NCI-H82 treated with DMSO at 0.1 percent for 48 hours (cell line): ENCODE results near the gene ZC2HC1B.
"Not testable (repeated sequence)": the region's sequence is repeated elsewhere in the genome, so short reads cannot be mapped to it uniquely, and the experiment has no call there.

Experiments
- DNase-seq: peaks from one replicate; lab custom pipeline; 2025; ENCODE audit not compliant: unreplicated experiment; lab: John Stamatoyannopoulos, UW

The ZC2HC1B gene, protein sequence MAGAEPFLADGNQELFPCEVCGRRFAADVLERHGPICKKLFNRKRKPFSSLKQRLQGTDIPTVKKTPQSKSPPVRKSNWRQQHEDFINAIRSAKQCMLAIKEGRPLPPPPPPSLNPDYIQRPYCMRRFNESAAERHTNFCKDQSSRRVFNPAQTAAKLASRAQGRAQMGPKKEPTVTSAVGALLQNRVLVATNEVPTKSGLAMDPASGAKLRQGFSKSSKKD

DNA sequence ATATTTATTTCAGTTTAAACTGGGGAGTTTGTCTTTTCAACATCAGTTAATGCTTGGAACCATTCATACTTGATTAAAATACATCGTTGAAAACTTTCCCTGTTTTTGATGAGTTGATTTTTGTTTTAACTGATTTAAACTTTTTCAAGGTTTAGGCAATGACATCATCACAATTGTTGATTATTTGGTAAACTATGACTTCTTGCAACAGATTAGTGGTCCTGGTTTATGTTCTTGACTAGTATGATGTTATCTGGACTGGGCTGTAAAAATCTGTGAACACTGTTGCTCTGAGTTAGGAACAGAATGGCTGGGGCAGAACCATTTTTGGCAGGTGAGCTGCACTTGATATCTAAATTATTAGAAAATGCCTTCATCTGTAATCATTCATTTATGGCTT lies at the start of gene ZC2HC1B:
TSS of gene ZC2HC1B (plus strand) at position 241 of the 400 bp plus-strand sequence. CDS start at position 307, 66 bp downstream.
- DNase-seq, result no peak

DNA sequence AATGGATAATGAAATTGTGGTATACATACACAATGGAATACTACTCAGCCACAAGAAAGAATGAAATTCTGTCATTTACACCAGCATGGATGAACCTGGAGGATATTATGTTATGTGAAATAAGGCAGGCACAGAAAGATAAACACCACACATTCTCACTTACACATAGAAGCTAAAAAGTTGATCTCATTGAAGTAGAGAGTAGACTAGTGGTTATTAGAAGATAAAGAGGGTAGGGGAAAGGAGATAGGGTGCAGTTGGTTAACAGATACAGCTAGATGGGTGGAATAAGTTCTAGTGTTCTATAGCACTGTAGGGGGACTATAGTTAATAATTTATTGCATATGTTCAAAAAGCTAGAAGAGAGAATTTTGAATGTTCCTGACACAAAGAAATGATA lies 46.7 kb upstream of the ZC2HC1B start:
- DNase-seq, result no peak

DNA sequence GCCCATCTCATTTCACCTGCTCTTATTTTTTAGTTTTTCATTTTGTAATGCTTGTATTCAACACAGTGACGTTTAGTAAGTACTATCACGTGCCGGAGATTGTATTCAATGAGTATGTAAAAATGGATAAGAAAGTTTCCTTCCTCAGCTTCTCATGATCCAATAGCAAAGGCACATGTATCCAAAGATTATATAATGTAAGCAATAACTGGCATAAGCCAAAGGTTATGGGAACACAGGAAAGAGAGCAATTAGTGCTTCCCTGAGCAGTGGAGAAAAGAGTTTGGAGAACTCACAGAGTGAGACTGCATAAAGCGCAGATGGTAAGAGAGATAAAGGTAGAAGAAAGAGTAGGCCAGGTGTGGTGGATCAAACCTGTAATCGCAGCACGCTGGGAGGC lies 42.9 kb upstream of the ZC2HC1B start:
- no peak for DNase-seq

DNA sequence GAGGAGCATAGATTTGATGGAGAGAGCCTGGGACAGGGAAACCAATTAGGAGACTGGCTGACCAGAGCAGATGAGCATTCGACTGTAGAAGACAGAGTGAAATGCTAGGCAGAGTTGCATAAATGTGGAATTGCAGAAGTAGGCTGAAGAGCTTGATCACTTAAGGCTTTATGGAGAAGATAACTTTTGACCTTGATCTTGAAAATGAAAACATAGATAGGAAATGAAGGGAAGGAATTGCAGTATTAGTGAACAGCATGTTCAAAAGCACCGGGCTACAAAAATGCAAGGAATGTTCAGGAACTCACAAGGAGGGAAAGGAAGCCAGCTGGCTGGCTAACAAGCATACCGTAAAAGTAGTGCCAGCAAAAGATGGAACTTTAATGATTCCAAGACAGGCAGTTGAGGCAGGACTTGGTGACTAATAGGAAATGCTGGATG lies 41.7 kb upstream of the ZC2HC1B start:
- no peak for DNase-seq

DNA sequence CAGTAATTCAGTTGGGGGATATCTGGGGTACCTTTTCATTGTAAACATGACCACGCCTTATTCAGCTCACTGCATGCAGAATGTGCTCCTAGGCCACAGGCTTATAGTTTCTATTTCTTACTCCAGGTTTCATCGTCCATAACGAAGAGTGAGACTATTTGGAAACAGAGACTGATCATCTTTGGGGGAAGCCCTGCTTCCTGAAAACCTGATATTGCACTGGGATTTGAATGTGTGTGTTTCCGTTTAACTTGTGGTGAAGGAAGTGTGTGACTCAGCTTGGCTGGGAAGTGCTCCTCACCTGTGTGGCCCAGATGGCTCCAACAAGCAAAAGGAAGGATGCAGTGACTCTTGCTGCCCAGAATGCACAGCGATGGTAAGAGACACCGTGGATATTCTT lies 40.7 kb upstream of the ZC2HC1B start:
- no peak for DNase-seq

DNA sequence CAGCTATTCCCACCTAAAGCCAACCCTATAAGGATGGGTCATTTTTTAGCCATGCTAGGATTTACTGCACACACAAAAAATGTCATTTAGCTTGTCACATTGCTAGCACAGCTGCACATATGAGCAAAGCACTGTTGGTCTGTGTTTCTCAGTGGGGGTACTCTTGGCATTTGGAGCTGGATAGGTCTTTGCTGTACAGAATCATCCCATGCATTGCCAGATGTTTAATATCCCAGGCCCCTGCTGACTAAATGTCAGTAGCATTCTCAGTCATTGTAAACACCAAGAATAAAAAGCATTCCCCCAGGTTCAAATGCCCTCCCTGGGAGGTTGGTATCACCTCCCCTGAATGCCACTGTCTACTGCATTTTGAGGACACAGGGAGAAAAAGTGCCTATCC lies 35.7 kb upstream of the ZC2HC1B start:
- no peak for DNase-seq

DNA sequence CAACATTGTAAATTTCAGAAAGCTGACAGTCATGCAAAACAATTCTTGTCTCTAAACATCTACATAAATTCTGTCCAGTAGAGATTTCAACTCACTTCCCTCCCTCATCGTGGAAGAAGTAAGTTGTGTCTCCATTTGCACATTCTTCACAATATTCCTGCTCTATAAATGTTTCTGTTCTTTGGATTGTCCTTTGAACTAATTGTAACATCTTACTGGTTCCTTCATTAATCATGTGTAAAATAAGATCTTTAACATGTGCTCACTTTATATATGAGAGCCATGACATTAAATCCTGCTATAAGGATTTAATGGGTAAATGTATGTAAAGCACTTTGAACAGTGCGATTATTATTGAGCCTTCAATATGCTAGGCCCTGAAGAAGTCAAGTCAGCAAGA lies 28.1 kb upstream of the ZC2HC1B start:
- no peak for DNase-seq

DNA sequence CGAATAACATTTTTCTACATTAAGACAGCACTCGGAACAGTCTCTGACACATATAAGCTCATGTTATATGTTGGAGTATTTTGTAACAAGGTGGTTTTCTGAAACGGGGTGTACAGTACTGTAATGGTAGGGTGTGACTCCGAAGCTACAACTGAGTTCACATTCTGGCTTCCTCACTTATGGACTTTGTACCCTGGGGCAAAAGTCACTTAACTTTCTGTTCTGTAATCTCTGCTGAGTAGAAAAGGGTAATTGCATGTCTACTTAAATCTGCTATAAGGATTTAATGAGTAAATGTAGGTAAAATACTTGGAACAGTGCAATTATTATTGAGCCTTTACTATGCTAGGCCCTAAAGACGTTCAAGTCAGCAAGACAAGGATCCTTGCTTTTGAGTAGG lies 25.9 kb upstream of the ZC2HC1B start:
- DNase-seq, result no peak

DNA sequence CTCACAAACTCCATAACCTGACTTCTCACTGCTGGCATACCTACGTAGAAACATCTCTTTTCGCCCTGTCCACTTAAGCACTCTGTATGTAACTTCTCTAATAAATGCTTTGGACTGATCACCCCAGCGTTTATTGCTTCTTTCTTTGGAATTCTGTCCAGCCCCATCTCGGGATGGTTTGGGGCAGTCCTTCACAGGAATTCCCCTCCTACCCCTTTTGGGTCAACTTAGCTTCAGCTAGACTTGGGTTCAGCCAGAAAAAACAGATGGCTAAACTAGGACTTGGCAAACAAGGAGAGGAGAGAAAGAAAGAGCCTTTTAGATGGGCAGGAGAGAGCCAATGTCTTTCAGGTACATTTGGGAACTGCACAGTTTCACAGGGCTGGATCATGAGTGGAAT lies 25.1 kb upstream of the ZC2HC1B start:
- DNase-seq, result no peak

DNA sequence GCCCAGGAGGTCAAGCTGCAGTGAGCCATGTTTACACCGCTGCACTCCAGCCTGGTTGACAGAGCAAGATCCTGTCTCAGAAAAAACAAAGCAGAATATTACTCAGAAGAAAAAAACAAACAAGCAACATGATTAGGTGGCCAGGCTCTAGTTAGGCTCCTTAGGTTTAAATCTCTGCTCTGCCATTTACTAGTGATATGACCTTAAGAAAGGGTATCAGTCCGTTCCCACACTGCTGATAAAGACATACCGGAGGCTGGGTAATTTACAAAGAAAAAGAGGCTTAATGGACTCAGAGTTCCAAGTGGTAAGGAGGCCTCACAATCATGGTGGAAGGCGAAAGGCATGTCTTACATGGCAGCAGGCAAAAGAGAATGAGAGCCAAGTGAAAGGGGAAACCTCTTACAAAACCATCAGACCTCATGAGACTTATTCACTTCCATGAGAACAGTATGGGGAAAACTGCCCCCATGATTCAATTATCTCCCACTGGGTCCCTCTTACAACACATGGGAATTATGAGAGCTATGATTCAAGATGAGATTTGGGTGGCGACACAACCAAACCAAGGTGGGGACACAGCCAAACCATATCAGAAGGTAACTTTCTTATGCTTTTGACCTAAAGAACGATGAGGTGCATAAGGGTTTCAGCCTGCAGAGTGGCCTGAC lies 23.5 kb upstream of the ZC2HC1B start:
- no peak for DNase-seq

DNA sequence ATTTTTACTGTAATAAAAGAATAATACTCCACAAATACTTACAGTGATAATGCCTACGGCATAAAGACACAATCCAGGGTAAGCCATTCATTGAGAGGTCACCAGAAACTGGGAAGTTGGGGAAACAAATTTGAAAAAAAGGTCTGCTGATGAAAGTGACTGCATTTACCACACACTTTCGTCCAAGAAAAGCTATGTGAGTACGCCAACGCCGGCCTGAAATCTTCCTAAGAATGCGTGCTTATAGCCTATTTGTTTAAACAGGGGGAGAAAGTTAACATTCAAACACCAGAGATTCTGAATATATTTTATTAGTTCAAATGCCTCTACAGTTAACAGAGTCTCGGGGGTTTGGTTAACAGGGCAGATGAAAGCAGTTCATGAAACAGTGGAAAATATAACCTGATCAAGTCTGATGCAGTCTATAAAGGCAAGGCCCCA lies 21.8 kb upstream of the ZC2HC1B start:
- DNase-seq, result no peak

DNA sequence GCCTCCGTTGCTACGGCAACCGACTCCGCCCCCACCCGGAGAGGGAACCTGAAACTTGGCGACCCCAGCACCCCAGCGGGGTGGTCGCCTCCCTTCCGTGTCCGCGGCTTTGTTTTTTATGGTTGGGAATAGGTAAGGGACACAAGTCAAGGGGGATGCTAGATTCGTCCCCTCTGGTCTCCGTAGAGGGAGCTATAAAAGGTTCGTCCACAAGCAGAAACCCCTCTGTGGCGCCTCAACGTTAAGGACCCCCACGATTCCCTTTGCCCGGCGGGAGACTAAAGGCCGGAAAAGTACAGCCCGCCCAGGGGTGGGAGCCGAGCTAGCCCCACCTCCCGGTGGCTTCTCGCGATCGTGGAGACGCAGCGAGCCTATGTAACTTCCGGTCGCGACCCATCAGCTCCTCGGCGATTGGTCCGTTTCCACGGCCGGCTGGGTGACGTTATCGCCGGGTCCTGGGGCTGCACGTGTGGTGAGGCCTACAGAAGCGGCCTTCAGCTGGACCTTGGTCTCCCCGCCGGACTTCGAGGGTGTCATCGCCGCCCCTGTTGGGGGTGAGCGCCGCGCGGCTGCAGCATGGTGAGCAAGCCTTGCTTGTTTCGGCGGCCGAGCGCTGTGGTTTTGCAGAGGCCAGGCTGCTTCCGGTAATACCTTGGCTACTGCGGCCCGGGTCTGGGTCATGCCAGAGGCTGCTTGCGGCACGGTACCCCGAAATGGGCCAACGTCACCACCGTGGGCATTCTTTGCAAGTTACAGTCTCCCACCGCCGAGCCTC lies 21.2 kb upstream of the ZC2HC1B start, which contains the start of gene LTV1:
TSS of gene LTV1 (plus strand) at position 437 of the 775 bp plus-strand sequence. CDS start at position 577, 140 bp downstream.
- peak; percentile 93 for DNase-seq

DNA sequence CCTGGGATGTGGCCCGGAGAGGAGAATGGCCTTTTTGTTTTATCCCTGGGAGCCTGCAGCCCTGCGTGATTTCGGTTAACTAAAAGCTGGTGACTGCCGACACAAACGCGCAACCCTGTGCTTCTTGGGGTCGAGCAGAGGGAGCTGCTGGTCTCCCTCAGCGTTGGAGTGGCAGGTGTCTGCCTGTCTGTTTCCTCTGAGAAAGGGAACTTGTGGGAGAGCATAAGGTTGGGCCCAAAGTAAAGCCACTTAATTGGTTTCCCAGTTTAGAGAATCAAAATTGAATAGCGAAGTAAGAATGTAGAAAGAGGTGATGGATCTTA lies 20.6 kb upstream of the ZC2HC1B start:
- DNase-seq, result no peak

DNA sequence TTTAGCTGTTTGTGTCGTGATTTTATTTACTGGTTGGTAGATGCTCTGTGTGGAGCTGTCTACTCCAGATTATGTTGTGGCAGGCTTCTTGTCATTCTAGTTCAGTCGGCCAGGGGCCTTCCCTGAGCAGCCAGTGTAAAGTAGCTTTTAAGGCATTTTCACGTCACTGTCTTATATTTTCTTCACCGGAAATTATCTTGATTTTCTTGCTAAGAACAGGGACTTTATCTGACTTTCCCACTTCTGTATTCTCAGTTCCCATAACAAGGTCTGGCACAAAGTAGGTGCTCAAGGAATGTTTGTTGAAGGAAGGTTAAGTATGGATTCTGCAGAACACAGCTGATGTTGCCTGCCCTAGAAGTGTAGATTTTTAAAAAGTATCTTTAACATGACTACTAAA lies 20.3 kb upstream of the ZC2HC1B start:
- DNase-seq, result no peak

DNA sequence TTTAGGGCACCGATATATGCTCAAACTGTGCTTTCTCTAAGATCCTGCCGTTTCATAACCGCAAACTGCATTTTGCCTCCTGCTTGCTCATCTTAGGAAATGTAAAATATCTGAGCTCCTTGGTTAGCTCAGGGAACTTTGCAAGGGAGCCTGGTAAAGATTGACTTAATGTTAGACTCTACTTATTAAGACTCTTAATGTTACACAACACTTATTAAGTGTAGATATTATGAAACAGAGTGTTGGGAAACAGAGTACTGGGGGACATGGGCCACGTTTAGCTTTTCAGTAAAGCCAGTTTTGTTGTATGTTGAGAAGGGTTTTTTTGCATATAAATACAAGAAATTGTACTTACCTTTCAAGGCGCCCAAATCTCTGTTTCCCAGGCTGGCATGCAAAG lies 19.2 kb upstream of the ZC2HC1B start:
- DNase-seq, result no peak

DNA sequence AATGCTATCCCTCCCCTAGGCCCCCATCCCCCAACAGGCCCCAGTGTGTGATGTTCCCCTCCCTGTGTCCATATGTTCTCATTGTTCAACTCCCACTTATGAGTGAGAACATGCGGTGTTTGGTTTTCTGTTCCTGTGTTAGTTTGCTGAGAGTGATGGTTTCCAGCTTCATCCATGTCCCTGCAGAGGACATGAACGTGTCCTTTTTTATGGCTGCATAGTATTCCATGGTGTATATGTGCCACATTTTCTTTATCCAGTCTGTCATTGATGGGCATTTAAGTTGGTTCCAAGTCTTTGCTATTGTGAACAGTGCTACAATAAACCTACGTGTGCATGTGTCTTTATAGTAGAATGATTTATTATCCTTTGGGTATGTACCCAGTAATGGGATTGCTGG lies 12.6 kb upstream of the ZC2HC1B start:
- not testable (repeated sequence) for DNase-seq

DNA sequence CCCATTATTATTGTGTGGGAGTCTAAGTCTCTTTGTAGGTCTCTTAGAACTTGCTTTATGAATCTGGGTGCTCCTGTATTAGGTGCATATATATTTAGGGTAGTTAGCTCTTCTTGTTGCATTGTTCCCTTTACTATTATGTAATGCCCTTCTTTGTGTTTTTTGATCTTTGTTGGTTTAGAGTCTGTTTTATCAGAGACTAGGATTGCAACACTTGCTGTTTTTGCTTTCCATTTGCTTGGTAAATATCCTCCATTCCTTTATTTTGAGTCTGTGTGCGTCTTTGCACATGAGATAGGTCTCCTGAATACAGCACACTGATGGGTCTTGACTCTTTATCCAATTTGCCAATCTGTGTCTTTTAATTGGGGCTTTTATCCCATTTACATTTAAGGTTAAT lies 9.2 kb upstream of the ZC2HC1B start:
- DNase-seq, result not testable (repeated sequence)

DNA sequence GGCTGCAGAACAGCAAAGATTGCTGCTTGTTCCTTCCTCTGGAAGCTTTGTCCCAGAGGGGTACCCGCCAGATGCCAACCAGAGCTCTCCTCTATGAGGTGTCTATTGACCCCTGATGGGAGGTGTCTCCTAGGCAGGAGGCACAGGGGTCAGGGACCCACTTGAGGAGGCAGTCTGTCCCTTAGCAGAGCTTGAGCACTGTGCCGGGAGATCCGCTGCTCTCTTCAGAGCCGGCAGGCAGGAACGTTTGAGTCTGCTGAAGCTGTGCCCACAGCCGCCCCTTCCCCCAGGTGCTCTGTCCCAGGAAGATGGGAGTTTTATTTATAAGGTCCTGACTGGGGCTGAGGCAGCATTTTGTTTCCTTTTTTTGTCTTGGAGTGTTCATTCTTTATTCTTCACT lies 7.5 kb upstream of the ZC2HC1B start:
- DNase-seq, result not testable (repeated sequence)

DNA sequence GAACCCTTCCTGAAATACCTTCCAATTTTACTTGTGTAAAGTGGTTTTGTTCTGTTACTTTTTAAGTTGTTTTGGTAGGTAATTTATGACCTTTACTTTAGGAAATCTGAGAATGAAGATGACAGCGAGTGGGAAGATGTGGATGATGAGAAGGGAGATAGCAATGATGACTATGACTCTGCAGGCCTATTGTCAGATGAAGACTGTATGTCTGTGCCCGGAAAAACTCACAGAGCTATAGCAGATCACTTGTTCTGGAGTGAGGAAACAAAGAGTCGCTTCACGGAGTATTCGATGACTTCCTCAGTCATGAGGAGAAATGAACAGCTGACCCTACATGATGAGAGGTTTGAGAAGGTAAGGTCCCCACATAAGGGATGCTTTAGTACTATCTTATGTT lies 6.6 kb upstream of the ZC2HC1B start:
- DNase-seq, result no peak

DNA sequence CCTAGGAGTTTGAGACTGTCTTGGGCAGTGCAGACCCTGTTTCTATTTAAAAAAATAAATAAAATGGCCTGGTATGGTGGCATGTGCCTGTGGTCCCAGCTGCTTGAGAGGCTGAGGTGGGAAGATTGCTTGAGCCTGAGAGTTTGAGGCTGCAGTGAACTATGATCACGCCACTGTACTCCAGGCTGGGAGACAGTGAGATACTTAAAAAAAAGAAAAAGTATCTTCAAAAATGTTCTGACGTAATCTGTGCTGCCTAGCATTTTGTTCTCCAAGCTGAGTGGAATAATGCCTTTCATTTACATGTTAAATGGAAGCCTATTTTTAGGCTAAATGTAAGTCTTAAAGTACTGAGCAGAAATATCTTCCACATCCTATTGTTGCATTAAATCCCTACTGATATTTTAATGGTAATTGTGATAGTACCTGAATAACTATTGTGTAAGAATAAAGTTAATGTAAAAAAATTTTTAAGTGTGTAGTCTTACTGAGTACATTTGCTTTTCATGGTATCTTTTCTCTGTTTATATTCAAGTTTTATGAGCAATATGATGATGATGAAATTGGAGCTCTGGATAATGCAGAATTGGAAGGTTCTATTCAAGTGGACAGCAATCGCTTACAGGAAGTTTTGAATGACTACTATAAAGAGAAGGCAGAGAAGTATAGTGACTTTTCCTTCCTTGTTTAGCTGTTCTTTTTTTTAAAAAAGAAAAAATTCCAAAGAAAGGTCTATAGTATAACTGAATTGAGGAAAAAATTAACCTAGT lies 4.2 kb upstream of the ZC2HC1B start:
- DNase-seq, result no peak

DNA sequence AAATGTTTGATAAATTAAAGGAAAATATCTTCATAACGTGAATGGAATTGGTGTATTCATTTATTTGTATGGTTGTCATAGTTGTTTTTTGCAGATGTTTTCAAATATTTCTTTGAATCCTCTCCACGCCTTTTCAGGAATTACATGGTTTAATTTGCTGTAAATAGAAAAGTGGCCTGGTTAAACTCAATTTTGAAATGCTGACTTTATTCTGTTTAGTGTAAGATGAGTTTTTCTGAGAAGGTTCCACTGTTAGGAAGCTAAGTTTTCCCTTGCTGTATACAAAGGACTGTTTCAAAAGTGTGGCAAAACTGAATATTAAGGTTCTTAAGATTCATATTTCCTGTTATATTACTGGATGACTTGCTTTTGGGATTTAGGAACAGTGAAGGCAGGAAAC lies 503 bp upstream of the ZC2HC1B start:
- DNase-seq, result no peak
